CD4-positive, alpha-beta T cell treated with Interleukin-15 for 4 hours (primary cell): ENCODE data around the gene C14orf180.
A peak's percentile ranks its signal among the peaks of the same experiment; 100 is the strongest.

Experiments
- DNase-seq: peaks from one replicate; pipeline ENCODE4 v3.0.0-alpha.2; 2020; ENCODE audit warnings: low spot score

Gene C14orf180

GRCh38 chr14:104561632-104562495 is 17.7 kb upstream of the C14orf180 start:
- no peak for DNase-seq

DNA sequence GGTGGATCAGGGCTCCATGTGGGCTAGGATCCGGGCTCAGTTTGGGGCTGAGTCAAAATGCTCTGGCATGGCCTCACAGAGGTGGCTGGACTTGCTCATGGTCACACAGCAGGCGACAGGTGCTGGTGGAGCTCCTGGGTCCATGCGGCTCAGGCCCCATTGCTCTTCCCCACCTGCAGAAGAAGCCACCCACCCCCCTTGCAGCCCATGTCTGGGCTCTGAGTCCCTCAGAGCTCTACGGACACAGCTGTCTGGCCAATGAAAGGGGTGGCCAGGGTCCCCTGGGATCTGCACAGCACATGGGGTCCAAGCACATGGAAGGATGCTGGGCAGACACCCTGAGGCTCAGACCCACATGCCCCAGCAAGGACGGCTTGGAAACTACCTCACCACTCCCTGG is 17.0 kb upstream of the C14orf180 start:
- DNase-seq, result no peak

GRCh38 chr14:104563191-104563741 is 16.3 kb upstream of the C14orf180 start:
- no peak for DNase-seq

DNA sequence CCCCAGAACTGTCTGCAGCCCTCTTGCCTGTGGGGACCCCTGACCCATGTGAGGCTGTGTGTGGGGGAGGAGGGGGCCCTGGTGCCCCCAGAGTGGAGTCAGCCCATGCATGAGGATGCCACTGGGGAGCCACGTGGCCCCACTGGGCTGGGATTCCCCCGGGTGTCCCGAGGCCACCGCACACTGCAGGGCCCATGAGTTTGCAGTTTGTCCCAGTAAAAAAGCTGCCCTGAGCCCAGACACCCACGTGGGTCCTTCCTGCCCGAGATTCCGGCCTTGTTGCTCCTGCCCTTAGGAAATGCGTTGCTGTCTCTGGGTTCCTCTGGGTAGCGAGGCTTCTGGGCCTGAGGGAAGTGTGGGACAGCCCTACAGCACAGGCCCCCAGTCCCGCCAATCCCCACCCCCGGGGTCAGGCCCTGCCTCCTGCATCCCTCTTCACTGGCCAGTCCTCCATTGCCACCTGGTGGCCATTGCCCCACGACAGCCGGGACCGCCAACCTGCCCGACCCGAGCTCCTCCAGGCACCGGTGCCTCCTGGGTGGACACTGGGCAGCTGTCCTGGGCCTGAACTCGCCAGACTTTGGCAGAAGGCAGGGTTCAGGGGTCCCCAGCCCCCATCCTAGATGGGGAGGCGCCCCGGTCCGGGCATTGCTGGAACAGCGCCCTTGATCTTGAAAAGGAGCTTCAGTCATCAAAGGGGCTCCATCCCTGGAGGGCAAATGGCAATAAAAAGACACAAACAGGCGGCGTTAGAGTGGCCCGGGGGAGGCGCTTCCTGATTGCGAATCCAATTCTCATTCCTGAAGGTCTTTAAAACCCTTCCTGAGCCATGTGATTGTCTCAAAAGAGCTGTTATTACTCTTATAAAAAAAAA is 15.6 kb upstream of the C14orf180 start:
- peak; percentile 51 for DNase-seq

DNA sequence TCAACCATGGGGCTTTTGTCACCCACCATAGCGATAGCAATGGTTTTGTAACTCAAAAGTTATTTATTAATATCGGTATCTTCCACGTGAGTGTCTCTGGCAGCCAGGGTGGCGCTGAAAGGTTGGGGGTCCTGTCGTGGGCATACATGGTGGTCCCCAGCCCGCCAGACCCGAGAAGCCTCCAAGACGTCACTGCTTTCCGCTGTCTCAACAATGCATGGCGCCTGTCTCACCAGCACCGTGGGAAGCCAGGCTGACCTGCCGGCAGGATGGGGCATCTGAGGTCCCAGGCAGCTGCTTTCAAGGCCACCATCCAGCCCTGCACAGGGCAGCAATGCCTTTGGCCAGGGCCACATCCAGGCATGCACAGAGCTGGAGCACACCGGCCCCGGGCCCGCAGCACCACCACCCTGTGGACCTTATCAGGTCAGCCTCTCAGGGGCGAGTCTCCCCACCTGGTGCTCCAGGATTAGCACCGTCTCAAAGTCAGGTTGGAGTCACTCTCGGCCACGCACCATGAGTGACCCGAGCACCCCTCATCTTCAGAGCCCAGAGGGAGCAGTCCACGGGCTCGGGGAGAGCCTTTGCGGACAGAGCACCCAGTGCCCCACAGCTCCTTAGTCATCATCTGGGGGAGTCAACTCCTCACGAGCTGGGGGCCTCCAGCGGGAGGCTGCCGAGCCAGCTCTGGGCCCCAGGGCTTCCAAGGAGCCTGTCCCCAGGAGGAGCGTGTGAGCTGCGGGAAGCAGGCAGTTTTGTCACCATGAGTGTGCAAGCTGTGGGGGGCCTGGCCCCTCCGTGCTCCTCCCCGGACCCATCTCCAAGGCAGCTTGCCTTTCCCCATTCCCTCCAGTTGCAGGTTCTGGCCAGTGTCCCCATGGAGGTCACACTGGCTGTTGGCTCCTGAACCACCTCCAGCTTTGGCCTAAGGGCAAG is 14.6 kb upstream of the C14orf180 start:
- no peak for DNase-seq

- DNase-seq, result no peak
Observed at GRCh38 chr14:104567141-104567956, 12.2 kb upstream of the C14orf180 start.

GRCh38 chr14:104567957-104568225 is 11.7 kb upstream of the C14orf180 start:
- DNase-seq, result no peak

DNA sequence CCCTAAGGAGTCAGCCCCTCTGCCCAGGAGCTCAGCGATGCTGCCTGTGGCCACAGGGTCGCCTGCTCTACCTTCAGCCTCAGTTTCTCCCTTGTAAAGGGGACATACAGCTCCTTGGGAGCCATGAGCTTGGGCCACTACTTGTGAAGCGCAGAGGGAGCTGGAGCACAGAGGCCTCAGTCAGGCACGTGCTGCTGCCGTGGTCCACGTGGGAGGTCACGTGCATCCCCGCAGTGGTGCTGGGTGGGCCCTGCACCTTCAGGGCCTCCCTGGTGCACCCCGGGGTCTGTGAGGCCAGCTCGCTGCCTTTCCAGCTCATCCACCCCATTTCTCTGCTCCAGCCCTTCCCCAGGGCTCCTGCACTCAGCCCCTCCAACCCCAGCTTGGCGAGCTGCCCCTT is 10.9 kb upstream of the C14orf180 start:
- DNase-seq, result no peak

GRCh38 chr14:104569435-104569834 is 10.1 kb upstream of the C14orf180 start:
- no peak for DNase-seq

DNA sequence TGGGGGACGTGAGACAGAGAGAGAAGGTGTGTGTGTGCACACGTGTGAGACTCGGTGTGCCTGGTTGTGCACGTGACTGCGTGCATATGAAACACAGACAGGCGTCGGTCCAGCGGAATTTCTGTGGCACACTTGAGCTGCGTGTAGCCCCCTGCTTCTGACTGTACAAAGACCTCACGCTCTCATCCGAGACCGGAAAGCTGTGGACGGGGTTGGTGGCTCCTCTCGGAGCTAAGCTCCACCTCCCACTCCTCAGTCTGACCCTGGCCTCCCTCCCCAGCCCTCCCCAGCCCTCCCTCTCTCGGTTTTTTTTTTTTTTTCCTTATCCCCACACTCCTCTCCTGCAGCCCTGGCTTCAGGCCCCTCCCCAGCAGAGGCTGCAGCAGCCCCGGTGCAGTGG is 8.3 kb upstream of the C14orf180 start:
- no peak for DNase-seq

DNA sequence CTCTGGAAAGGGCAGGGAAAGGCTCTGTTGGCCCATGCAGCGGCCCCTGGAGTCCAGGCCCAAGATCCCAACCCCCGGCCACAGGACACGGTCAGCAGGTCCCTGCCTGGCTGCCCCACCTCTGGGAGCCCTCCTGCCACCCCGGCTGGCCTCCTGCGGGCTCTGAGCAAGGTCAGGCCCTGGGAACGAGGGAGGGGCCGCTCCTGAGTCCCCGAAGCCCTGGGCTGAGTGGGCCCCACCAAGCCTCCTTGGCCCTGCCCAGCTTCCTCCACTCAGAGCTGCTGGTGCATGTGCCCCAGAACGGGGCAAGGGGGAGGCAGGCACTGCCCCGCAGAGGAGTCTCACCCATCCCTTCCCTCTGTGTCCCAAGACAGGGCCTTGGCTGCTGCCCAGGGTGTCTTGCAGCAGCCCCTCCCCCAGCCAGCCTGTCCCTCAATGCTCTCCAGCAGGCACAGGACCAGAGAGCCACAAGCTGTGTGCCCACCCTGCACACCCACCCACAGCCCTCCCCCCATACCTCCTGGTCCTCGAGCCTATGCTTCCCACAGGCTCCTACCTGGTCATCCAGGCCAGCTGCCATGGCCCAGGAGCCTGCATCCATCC is 7.4 kb upstream of the C14orf180 start:
- DNase-seq, result no peak

- no peak for DNase-seq
Observed at GRCh38 chr14:104572668-104573067, 6.9 kb upstream of the C14orf180 start.

DNA sequence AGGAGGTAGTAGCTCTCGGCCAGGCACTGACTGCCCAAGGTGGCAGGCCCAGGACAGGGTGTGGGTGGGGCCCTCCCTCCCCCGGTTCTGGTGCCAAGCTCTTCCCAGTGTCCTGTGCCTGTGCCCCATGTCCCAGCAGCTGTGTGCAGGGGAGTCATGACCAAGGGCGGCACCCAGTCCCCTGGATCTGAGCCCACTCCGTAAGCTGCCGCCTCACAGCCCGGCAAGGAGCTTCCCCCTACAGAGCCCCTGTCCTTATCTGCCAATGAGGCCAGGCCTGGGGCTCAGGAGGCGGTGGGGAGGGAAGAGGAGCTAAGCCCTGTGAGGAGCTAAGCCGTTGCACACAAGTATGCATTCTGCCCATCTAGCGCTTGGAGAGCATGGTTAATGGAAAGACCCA is 5.6 kb upstream of the C14orf180 start:
- DNase-seq, result no peak

- no peak for DNase-seq
Observed at GRCh38 chr14:104574536-104574935, 5.0 kb upstream of the C14orf180 start.

DNA sequence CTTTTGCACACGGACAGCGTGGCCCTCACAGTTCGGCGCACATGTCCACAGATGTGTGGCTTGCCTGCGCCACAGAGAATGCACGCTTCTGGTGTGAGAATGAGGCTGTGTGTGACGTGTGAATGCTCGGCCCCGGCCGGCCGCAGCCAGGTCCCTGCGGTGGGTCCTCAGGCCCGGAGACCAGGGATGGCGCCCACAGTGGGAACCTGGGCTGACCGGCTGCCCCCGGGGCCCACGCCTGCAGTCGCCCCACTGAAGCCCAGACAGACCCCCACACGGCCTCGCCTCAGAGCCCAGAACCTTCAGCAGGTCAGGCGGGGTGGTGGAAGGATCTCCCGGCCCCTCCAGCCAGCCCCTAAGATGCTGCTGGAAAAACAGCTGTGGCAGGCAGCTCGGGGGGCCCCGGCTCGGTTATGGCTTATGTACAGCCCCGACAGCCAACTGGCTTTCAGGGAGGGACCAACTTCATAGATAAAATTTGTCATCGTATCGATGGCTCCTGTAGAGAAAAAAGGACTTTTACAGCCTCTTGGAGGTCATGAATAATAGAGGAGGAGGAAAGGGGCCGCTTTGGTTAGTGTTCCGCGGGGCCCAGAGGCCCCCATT is 4.5 kb upstream of the C14orf180 start:
- DNase-seq, result no peak

GRCh38 chr14:104576232-104576969 is 3.2 kb upstream of the C14orf180 start:
- no peak for DNase-seq

DNA sequence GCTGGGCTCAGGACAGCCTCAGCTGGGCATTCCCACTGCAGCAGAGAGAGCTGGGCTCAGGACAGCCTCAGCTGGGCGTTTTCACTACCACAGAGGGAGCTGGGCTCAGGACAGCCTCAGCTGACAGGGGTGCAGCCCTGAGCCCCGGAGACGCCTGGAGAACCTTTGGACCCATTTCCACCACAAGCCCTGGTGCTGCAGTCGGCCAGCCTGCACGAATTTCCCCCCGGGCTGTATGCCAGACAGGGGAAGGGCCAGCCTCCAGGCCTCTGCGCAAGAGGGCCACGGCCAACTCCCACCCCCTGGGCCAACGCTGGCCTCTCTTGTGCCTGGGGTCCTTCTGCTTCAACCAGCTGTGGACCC is 2.6 kb upstream of the C14orf180 start:
- no peak for DNase-seq

DNA sequence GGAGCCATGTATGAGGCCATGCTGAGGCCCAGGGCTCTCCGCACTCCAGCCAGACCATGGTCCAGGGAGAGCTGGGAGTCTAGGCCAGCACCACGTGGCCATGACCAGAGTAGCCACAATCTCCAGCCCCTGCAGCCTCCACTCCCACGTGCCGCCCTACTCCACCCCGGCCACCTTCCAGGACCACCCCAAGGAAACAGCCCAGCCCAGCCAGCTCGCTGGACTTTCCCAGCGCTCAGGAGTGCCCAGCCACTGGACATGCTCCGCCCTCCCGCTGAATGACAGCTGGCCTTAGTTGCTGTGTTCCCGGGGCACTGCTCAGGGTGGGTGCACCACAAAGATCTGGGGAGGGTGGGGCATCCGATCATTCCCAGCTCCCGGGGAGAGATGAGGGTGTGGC is 2.1 kb upstream of the C14orf180 start:
- no peak for DNase-seq

DNA sequence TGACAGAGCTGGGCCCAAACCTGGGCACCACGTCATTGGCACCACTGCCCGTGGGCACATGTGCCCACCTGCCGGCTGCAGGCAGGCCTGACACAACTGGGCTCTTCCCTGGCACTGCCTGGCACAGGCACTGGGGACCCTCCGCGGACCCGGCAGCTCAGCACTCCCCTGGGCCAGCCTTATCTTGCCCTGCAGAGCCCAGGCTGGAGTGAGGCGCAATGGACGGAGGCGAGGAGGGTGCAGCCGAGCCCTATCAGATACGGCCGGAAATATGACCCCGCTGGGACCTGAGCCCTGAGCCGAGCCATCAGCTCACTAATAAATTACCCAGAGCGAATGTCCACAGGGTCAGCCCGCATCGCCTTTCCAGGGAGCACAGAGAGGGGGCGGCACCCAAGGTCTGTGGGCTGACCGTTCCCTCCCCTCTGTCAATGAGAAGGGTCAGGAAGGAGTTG is 1.7 kb upstream of the C14orf180 start:
- DNase-seq, result no peak

DNA sequence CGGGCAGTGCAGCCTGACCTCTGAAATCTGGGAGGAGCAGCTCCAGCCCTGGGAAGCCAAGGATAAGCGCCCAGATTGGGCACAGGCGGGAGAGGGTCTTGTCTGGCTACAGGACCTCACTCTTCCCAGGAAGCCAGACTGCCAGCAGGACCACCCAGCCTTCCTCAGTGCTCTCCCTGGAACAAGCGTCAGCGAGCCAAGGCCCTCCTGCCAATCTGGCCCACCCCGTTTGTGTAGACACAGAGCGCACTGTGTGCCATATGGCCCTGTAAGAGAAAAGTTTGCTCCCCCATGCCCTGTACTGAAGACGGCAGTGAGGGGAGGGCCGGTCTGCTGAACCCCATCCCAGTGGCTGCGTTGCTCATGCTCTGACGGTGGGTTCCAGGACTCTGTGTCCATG is 1.2 kb upstream of the C14orf180 start:
- no peak for DNase-seq
